HCT116 (cell line): Measurements from ENCODE around the gene SDK1. TPM values are rescaled to one million over a fixed set of nuclear protein-coding genes. Genes with fewer than 3 reads are reported as not detected.

ENCODE experiments used
- ATAC-seq: fragments of 200-7000 bp; cut with Tn5 transposase; 2 replicates; pipeline ENCODE4 v1.9.1; 2020; ENCODE audit warnings: mild to moderate bottlenecking, moderate library complexity
- BruUV-seq: library from RNA; stranded (reverse); fragments of 400-500 nt; replicated peaks from 2 replicates; lab custom pipeline; 2021; lab: Mats Ljungman, UMichigan
- CTCF ChIA-PET: fragments of 300-600 bp; sonication (Branson Sonifier 250); formaldehyde crosslinking; loops from one replicate; lab custom pipeline; 2021; ENCODE audit warnings: antibody characterized with exemption; lab: Charles Lee
- POLR2A ChIA-PET: fragments of 300-600, 350-600 bp; sonication (Branson Sonifier 250); formaldehyde crosslinking; loops from one replicate; lab custom pipeline; 2021; ENCODE audit warnings: antibody characterized with exemption; lab: Charles Lee
- RAD21 ChIA-PET, 2 experiments: fragments of 300-600 bp; sonication (Branson Sonifier 250); formaldehyde crosslinking; loops; one replicate each; lab custom pipeline; 2023; ENCODE audit warnings: low total read pairs in 2 of 2; ENCODE audit not compliant: uncharacterized antibody in 2 of 2, unreplicated experiment in 2 of 2, low non-redundant PET in 1 of 2; lab: Charles Lee
- DNase-seq: peaks from one replicate; pipeline ENCODE4 v3.0.0-alpha.2; 2010; ENCODE audit warnings: low read depth, low spot score
- H2AFZ ChIP-seq: fragments of 200-600 bp; shearing (Covaris generic), sonication (generic); 2 replicates; pipeline ENCODE4 v1.6.1; 2017; ENCODE audit warnings: low read depth, mixed run types, mixed read lengths, antibody characterized with exemption, low read length; ENCODE audit not compliant: poor library complexity, severe bottlenecking
- H3K27ac ChIP-seq: 2 replicates; pipeline ENCODE4 v1.5.1; 2012; ENCODE audit warnings: low read depth, low read length
- H3K27me3 ChIP-seq: fragments of 200-600 bp; sonication (generic); 2 replicates; pipeline ENCODE4 v1.6.1; 2016; ENCODE audit warnings: mixed run types, low read length, mixed read lengths; ENCODE audit not compliant: insufficient read depth
- H3K36me3 ChIP-seq, 2 experiments: fragments of 200-500 bp in 1 of 2; fragments of 200-600 bp in 1 of 2; sonication (Bioruptor generic) in 1 of 2; sonication (generic) in 1 of 2; 2 replicates each; pipeline versions ENCODE4 v1.5.1 to v1.6.1; 2014 to 2016; ENCODE audit warnings: low read length in 2 of 2, inconsistent platforms in 1 of 2, mixed read lengths in 1 of 2, mixed run types in 1 of 2; ENCODE audit not compliant: insufficient read depth in 2 of 2, control insufficient read depth in 1 of 2
- H3K4me1 ChIP-seq, 2 experiments: fragments of 200-600 bp in 1 of 2; sonication (generic) in 1 of 2; 2 replicates each; pipeline versions ENCODE4 v1.5.1 to v1.6.1; 2012 to 2017; ENCODE audit warnings: low read length in 2 of 2, inconsistent platforms in 1 of 2, mild to moderate bottlenecking in 1 of 2, mixed read lengths in 1 of 2, mixed run types in 1 of 2, moderate library complexity in 1 of 2; ENCODE audit not compliant: insufficient read depth in 2 of 2, control insufficient read depth in 1 of 2
- H3K4me2 ChIP-seq: fragments of 200-600 bp; sonication (generic); 2 replicates; pipeline ENCODE4 v1.6.1; 2017; ENCODE audit warnings: mixed run types, low read length, mixed read lengths
- H3K4me3 ChIP-seq, 2 experiments: fragments of 200-600 bp in 1 of 2; sonication (generic) in 1 of 2; replicated peaks in 1 of 2; 2 replicates each; pipeline ENCODE4 v1.5.1; 2011 to 2016; ENCODE audit warnings: low read length in 2 of 2, control low read depth in 1 of 2, low read depth in 1 of 2, mild to moderate bottlenecking in 1 of 2, mixed read lengths in 1 of 2, mixed run types in 1 of 2
- H3K79me2 ChIP-seq: fragments of 200-600 bp; sonication (generic); 2 replicates; pipeline ENCODE4 v1.6.1; 2017; ENCODE audit warnings: mild to moderate bottlenecking, mixed run types, low read length, moderate library complexity, mixed read lengths; ENCODE audit not compliant: insufficient read depth
- H3K9ac ChIP-seq: fragments of 200-600 bp; sonication (generic); 2 replicates; pipeline ENCODE4 v1.6.1; 2016; ENCODE audit warnings: low read length, mixed read lengths
- H3K9me2 ChIP-seq: fragments of 200-600 bp; sonication (generic), shearing (Covaris generic); 2 replicates; pipeline ENCODE4 v1.6.1; 2017; ENCODE audit warnings: mixed run types, mild to moderate bottlenecking, moderate library complexity; ENCODE audit not compliant: insufficient read depth
- H3K9me3 ChIP-seq, 2 experiments: fragments of 200-500 bp in 1 of 2; fragments of 200-600 bp in 1 of 2; sonication (Bioruptor generic) in 1 of 2; sonication (generic) in 1 of 2; 2 replicates each; pipeline ENCODE4 v1.6.1; 2014 to 2017; ENCODE audit warnings: low read length in 2 of 2, mixed read lengths in 2 of 2, inconsistent platforms in 1 of 2, low read depth in 1 of 2, mild to moderate bottlenecking in 1 of 2, mixed run types in 1 of 2, moderate library complexity in 1 of 2; ENCODE audit not compliant: control insufficient read depth in 1 of 2, insufficient read depth in 1 of 2
- H4K20me1 ChIP-seq: fragments of 200-600 bp; sonication (generic), shearing (Covaris generic); 2 replicates; pipeline ENCODE4 v1.6.1; 2017; ENCODE audit warnings: mixed run types, mild to moderate bottlenecking, moderate library complexity; ENCODE audit not compliant: insufficient read depth
- CBX3 ChIP-seq: IDR thresholded peaks from 2 replicates; pipeline ENCODE4 v1.6.1; 2012; ENCODE audit warnings: low read depth
- CEBPB ChIP-seq: IDR thresholded peaks from 2 replicates; pipeline ENCODE4 v1.6.1; 2012; ENCODE audit warnings: low read depth
- CTCF ChIP-seq, 3 experiments: fragments of 200-600 bp in 1 of 3; sonication (generic) in 1 of 3; IDR thresholded peaks in 2 of 3; conservative IDR thresholded peaks in 1 of 3; 2 replicates each; pipeline ENCODE4 v1.5.1; 2012 to 2017; ENCODE audit warnings: low read depth in 2 of 3, low read length in 2 of 3, antibody characterized with exemption in 1 of 3, borderline replicate concordance in 1 of 3, control low read depth in 1 of 3, mild to moderate bottlenecking in 1 of 3, mixed read lengths in 1 of 3, mixed run types in 1 of 3, moderate library complexity in 1 of 3; ENCODE audit not compliant: insufficient read depth in 1 of 3
- ELF1 ChIP-seq: IDR thresholded peaks from 2 replicates; pipeline ENCODE4 v1.6.1; 2012; ENCODE audit warnings: low read depth, borderline replicate concordance
- EZH2 ChIP-seq: fragments of 200-600 bp; sonication (generic); IDR thresholded peaks from 2 replicates; pipeline ENCODE4 v1.6.1; 2017; ENCODE audit warnings: antibody characterized with exemption, mixed run types
- EZH2phosphoT487 ChIP-seq: fragments of 200-600 bp; IDR thresholded peaks from 2 replicates; pipeline ENCODE4 v1.6.1; 2018; ENCODE audit warnings: antibody characterized with exemption, borderline replicate concordance
- FOSL1 ChIP-seq: IDR thresholded peaks from 2 replicates; pipeline ENCODE4 v1.6.1; 2012; ENCODE audit warnings: low read depth
- POLR2A ChIP-seq: IDR thresholded peaks from 2 replicates; pipeline ENCODE4 v1.7.0; 2011; ENCODE audit warnings: borderline replicate concordance; ENCODE audit not compliant: insufficient read depth, insufficient read length; ENCODE audit errors: extremely low read depth
- POLR2AphosphoS5 ChIP-seq: IDR thresholded peaks from 2 replicates; pipeline ENCODE4 v1.6.1; 2011; ENCODE audit warnings: mild to moderate bottlenecking, low read depth, low read length, moderate library complexity
- RAD21 ChIP-seq: IDR thresholded peaks from 2 replicates; pipeline ENCODE4 v1.6.1; 2012; ENCODE audit warnings: low read depth, mild to moderate bottlenecking
- SP1 ChIP-seq: IDR thresholded peaks from 2 replicates; pipeline ENCODE4 v1.6.1; 2012; ENCODE audit warnings: low read depth
- SRF ChIP-seq: IDR thresholded peaks from 2 replicates; pipeline ENCODE4 v1.6.1; 2012; ENCODE audit warnings: low read depth
- YY1 ChIP-seq: IDR thresholded peaks from 2 replicates; pipeline ENCODE4 v1.6.1; 2011; ENCODE audit warnings: low read length, low read depth, moderate library complexity, mild to moderate bottlenecking; ENCODE audit not compliant: insufficient replicate concordance; ENCODE audit errors: extremely low read depth
- intact Hi-C: fragments of 100-400 bp; cut with micrococcal nuclease; formaldehyde crosslinking; loops from 2 replicates; pipeline ENCODE4 v1.10.0; 2022
- total RNA-seq: library from RNA; stranded (reverse); gene quantifications from one replicate; pipeline ENCODE4 v1.2.1, GENCODE V29; 2021; ENCODE audit not compliant: unreplicated experiment
- TF ChIP-seq, protein P1 (sequence below): IDR thresholded peaks from 2 replicates; pipeline ENCODE4 v1.6.1; 2012
- TF ChIP-seq, protein P2 (sequence below): IDR thresholded peaks from 2 replicates; pipeline ENCODE4 v1.6.1; 2012
- TF ChIP-seq, protein P3 (sequence below): IDR thresholded peaks from 2 replicates; pipeline ENCODE4 v1.6.1; 2011; ENCODE audit warnings: mild to moderate bottlenecking, low read length, moderate library complexity; ENCODE audit not compliant: insufficient replicate concordance; ENCODE audit errors: extremely low read depth

Gene SDK1
- total RNA-seq, 1 experiment from 2014 or later, result 0.05 TPM

DNA sequence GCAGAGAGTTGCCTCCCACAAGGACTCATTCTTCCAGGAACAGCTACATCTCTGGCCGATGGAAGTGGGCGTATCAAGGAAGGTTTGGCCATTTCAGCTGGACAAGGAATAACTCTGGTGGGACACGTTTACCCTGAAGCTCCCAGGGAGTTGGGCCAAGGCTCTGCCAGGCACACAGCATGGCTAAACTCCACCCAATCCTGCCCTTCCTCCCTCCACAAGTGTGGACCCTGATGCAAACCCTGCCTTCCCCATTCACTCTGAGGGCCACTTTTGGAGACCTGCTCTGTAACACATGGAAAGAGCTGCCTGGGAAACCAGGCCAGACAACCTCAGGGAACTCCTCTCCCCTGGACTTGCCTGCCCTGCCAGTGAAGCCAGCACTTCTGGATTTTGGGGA is 973.2 kb downstream of the SDK1 start:
- no peak for DNase-seq
- POLR2A ChIA-PET, result no interaction called here
- TF ChIP-seq ELF1, result no peak
- TF ChIP-seq, all 23 proteins: peak for 0
- no peak for ATAC-seq
- H3K27ac ChIP-seq, result no peak overlapping the region
- H4K20me1 ChIP-seq, result no peaks in the 10 kb centered on the region
- no peak overlapping the region for H3K9ac ChIP-seq
- no TSS peak for BruUV-seq
- H3K27me3 ChIP-seq, result no peaks in the 10 kb centered on the region; the same call in 1 of the 2 replicates
- RAD21 ChIA-PET, result no interaction called here
- no peak overlapping the region for H3K4me2 ChIP-seq
- H3K79me2 ChIP-seq, result no peaks in the 10 kb centered on the region
- no peaks in the 10 kb centered on the region for H3K4me1 ChIP-seq
- H3K4me3 ChIP-seq, result no peak overlapping the region
- H3K9me2 ChIP-seq, result no peaks in the 10 kb centered on the region
- intact Hi-C loops, result no loop called here
- no peak overlapping the region for H2AFZ ChIP-seq
- no peaks in the 10 kb centered on the region; a peak in 1 of 4 replicates for H3K9me3 ChIP-seq
- H3K36me3 ChIP-seq, result no peaks in the 10 kb centered on the region
- CTCF ChIA-PET, result no interaction called here

- no peaks in the 10 kb centered on the region for H3K27me3 ChIP-seq
- H3K27ac ChIP-seq, result no peak overlapping the region
- H3K36me3 ChIP-seq, result no peaks in the 10 kb centered on the region
- no peak overlapping the region for H3K9ac ChIP-seq
- no peaks in the 10 kb centered on the region for H3K4me1 ChIP-seq
- H3K9me2 ChIP-seq, result no peaks in the 10 kb centered on the region
- ATAC-seq (no peak), DNase-seq (no peak)
- H4K20me1 ChIP-seq, result no peaks in the 10 kb centered on the region
- ChIA-PET POLR2A (no interaction called here), CTCF (no interaction called here), RAD21 (no interaction called here)
- H3K79me2 ChIP-seq, result no peaks in the 10 kb centered on the region
- intact Hi-C loops, result no loop called here
- BruUV-seq, result no TSS peak
- no peak overlapping the region for H3K4me3 ChIP-seq
- no peaks in the 10 kb centered on the region; a peak in 1 of 4 replicates for H3K9me3 ChIP-seq
- no peak overlapping the region for H2AFZ ChIP-seq
- H3K4me2 ChIP-seq, result no peak overlapping the region
- TF ChIP-seq FOSL1 (no peak), EZH2phosphoT487 (no peak), SP1 (no peak), EZH2 (no peak), CTCF (IDR thresholded peaks at IDR 0.05 in 2 of 3, conservative IDR thresholded peaks at IDR 0.05 in 1 of 3; ENCODE audit: borderline replicate concordance in 1 of 3, insufficient read depth in 1 of 3, low read depth in 2 of 3, low read length in 2 of 3) (no peak), CEBPB (no peak), ELF1 (no peak), POLR2AphosphoS5 (no peak), RAD21 (no peak), YY1 (no peak), POLR2A (no peak), CBX3 (no peak), SRF (no peak)
- TF ChIP-seq, protein P1, sequence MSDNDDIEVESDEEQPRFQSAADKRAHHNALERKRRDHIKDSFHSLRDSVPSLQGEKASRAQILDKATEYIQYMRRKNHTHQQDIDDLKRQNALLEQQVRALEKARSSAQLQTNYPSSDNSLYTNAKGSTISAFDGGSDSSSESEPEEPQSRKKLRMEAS, result no peak
- TF ChIP-seq, protein P2, sequence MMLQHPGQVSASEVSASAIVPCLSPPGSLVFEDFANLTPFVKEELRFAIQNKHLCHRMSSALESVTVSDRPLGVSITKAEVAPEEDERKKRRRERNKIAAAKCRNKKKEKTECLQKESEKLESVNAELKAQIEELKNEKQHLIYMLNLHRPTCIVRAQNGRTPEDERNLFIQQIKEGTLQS, result no peak
- TF ChIP-seq, protein P3, sequence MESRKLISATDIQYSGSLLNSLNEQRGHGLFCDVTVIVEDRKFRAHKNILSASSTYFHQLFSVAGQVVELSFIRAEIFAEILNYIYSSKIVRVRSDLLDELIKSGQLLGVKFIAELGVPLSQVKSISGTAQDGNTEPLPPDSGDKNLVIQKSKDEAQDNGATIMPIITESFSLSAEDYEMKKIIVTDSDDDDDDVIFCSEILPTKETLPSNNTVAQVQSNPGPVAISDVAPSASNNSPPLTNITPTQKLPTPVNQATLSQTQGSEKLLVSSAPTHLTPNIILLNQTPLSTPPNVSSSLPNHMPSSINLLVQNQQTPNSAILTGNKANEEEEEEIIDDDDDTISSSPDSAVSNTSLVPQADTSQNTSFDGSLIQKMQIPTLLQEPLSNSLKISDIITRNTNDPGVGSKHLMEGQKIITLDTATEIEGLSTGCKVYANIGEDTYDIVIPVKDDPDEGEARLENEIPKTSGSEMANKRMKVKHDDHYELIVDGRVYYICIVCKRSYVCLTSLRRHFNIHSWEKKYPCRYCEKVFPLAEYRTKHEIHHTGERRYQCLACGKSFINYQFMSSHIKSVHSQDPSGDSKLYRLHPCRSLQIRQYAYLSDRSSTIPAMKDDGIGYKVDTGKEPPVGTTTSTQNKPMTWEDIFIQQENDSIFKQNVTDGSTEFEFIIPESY, result no peak
Measured at GRCh38 chr7:4277936-4278335, 976.9 kb downstream of the SDK1 start.
